DMS153 (cell line): ENCODE measurements around the gene PSMC3IP.

Source experiments
- DNase-seq: peaks from one replicate; lab custom pipeline; 2025; lab: John Stamatoyannopoulos, UW

Gene PSMC3IP

DNA sequence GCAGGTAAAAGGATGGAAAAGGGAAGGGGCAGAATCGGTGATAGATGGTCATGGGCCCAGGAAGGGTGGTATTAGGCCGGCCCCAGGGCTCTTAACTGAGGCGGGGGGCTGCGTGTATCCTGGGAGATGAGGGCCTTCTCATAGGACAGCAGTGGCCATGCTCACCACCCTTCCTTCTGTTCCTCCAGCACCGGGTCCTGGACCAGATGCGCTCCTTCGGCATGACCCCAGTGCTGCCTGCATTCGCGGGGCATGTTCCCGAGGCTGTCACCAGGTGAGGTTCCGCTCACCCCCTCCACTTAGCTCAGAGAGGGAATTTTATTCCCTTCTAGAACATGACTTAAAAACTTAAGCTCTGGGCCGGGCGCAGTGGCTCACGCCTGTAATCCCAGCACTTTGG is 39.0 kb downstream of the PSMC3IP start:
- no peak for DNase-seq

DNA sequence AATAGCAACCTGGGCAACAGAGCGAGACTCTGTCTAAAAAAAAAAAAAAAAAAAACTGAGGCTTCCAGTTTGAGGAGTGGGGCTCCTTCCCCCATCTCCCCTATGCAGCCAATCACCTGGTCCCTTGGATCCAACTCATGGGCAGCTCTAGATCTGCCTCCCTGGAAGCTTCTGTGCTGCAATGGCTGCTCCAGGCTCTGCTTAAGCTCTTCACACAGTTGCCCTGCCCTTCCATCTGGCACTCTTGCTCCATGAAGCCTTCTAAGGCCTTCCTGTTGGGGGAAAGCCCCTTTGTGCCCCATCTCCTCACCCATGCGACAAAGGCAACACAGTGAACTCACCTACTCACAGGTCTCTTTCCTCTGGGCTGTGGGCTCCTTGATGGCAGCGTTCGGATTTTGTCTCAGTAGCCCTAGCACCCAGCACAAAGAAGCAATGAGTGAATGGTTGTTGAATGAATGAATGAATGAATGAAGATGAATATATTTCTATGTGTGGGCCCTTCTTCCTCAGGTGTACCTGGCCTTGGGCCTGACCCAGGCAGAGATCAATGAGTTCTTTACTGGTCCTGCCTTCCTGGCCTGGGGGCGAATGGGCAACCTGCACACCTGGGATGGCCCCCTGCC is 39.6 kb downstream of the PSMC3IP start:
- no peak for DNase-seq

DNA sequence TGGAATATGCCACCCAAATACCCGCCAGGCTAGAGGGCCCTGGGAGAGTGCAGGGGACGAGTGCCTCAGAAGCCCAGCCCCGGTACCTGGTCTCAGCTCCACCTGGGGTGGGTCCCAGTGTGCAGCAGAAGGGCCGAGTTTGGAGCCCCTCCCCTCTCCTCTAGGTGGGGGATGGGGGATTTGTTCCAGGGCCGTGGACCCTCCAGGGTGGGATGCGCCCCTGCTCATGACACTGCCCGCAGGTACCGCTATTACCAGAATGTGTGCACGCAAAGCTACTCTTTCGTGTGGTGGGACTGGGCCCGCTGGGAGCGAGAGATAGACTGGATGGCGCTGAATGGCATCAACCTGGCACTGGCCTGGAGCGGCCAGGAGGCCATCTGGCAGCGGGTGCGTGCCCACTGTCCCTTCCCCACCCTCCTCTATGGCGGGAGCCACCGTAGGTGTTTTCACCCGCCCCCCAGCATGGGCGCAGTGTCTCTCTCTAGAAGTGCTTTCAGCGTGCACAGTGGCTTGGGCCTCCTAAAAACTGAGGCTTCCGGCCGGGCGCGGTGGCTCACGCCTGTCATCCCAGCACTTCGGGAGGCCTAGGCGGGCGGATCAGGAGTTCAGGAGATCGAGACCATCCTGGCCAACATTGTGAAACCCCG is 40.2 kb downstream of the PSMC3IP start:
- DNase-seq: no peak

DNA sequence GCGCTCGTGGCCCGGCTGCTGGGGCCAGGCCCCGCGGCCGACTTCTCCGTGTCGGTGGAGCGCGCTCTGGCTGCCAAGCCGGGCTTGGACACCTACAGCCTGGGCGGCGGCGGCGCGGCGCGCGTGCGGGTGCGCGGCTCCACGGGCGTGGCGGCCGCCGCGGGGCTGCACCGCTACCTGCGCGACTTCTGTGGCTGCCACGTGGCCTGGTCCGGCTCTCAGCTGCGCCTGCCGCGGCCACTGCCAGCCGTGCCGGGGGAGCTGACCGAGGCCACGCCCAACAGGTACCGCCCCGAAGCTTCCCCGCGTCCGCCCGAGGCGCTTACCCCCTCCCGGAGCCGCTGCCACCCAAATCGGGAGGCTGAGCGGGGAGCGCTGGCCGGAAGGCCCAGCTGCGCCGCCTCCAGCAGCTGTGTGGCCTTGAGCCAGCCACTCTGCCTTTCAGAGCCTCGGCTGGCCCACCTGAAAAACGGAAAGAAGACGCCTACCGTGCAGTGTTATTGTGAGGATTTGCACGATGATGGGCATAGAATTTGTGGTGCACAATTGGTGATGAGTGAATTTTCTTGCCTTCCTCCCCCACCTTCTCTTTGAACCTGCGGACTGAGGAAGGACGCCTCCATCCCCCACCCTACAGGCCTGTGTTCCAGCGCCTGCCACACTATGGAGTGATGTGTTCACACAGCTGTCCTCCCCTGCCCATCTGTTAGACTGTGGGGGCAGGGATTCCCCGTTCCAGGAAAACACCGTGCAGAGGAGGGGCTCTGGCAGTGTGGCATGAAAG is 41.0 kb downstream of the PSMC3IP start:
- peak; percentile 55 for DNase-seq

DNA sequence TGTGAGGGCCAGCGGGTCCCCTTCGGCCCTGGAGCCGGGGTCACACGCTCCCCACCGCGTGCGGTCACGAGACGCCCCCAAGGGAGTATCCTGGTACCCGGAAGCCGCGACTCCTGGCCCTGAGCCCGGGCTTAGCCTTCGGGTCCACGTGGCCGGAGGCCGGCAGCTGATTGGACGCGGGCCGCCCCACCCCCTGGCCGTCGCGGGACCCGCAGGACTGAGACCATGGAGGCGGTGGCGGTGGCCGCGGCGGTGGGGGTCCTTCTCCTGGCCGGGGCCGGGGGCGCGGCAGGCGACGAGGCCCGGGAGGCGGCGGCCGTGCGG is 41.5 kb downstream of the PSMC3IP start, which contains the start of gene NAGLU:
Gene NAGLU (plus strand): TSS at position 194 of the 324 bp plus-strand sequence. CDS start 32 bp downstream, at position 226.
- peak; percentile 68 for DNase-seq

DNA sequence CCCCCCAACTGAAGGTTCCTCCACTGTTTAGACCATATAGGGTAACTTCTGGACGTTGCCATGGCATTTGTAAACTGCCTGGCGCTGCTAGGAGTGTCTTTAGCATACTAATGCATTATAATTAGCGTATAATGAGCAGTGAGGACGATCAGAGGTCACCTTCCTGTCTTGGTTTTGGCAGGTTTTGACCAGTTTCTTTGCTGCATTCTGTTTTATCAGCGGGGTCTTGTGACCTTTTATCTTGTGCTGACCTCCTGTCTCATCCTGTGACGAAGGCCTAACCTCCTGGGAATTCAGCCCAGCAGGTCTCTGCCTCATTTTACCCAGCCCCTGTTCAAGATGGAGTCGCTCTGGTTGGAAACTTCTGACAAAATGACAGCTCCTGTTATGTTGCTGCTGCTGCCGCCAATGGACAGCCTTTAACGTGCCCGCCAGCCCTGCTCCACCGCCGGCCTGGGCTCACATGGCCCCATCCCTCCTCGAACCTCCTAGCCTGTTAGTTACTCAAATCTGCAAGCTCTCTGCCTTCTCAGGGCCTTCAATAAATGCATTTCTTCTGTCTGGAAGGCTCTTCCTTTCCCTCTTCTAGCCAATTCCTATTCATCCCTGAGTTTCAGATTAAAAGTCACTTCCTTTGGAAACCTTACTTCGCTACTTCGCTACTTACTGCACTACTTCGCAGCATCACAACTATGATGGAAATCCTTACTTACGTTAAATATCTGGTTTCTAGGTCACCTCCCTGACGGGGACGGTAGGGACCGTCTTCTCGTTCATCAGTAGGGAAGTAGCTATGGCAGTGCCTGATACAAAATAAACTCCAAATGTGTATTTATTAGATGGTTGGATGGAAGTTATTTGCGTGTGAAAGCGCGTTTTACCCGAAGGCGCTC is 42.1 kb downstream of the PSMC3IP start:
- no peak for DNase-seq

DNA sequence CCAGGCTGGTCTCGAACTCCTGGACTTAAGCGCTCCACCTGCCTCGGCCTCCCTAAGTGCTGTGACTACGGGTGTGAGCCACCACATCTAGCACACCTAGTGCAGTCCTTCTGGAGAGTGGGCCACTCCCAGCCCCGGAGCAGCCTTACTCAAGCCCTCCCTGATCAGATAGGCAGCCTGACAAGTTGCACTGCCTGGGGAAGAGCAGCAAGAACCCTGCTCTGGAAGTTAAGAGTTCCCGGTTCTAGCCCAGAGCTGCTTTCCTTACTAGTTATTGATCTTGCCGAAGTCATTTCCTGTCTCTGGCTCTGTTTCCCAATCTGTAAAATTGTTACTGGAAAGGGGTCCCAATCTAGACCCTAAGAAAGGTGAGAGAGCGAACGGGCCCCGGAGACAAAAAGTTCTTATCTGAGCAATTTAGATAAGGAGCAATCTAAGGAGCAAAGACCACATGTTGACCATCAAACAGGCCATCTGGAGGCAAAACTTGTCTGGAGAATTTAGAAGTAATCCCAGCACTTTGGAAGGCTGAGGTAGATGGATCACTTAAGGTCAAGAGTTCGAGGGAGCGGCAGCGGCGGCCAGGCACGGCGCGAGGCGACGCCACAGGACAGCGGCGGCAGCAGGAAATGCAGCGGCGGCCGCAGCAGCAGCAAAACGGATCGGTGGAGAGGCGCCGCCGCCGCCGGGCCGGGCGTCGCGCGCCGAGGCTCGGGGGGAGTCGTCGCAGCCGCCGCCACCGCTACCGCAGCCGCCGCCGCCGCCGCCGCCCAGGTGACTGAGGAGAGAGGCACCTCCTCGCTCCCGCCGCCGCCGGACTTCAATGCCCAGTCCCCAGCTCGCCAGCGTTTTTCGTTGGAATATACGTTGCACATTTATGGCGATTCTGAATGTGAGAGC is 45.8 kb downstream of the PSMC3IP start:
- DNase-seq: peak; percentile 24

DNA sequence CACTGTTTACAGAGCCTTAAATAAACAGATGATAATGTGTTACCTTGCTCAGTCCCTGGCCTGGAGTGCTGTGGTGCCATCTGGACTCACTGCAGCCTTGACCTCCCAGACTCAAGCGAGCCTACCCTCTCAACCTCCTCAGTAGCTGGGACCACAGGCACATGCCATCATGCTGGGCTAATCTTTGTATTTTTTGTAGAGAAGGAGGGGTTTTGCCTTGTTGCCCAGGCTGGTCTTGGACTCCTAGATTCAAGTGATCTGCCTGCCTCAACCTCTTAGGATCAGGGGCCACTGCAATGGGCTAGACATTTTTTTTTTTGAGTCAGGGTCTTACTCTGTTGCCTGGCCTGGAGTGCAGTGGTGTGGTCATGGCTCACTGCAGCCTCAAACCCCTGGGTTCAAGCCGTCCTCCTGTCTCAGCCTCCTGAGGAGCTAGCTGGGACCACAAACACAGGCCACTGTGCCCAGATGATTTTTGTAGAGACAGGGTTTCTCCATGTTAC is 46.5 kb downstream of the PSMC3IP start:
- peak; percentile 44 for DNase-seq

DNA sequence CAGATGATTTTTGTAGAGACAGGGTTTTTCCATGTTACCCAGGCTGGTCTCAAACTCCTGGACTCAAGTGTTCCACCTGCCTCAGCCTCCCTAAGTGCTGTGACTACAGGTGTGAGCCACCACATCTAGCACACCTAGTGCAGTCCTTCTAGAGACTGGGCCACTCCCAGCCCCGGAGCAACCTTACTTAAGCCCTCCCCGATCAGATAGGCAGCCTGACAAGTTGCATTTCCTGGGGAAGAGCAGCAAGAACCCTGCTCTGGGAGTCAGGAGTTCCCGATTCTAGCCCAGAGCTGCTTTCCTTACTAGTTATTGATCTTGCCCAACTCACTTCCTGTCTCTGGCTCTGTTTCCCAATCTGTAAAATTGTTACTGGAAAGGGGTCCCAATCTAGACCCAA is 48.5 kb downstream of the PSMC3IP start:
- no peak for DNase-seq

DNA sequence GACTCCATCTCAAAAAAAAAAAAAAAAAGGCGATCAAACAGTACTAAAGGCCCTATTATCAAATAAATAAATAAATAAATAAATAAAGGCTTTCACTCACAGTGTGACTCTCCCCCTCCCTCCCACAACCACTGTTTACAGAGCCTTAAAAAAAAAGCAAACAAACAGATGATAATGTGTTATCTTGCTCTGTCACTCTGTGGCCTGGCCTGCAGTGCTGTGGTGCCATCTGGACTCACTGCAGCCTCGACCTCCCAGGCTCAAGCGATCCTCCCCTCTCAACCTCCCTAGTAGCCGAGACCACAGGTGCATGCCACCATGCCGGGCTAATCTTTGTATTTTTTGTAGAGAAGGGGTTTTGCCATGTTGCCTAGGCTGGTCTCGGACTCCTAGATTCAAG is 49.6 kb downstream of the PSMC3IP start:
- no peak for DNase-seq

DNA sequence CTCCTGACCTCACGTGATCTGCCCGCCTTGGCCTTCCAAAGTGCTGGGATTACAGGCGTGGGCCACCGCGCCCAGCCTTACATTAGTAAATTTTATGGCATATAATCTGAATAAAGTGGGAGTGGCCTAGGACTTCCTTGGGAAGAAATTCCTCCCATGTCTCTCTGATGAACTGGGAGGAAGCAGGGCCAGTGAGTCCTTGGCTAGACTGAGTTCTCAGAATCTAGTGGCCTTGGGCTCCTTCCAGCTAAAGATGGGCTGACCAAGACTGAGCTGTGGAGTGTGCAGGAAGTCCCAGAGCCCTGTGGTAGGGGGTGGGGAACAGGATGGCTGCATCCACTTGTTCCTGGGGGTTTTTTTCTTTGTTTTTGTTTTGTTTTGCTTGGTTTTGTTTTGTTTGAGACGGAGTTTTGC is 51.5 kb downstream of the PSMC3IP start:
- DNase-seq: no peak

DNA sequence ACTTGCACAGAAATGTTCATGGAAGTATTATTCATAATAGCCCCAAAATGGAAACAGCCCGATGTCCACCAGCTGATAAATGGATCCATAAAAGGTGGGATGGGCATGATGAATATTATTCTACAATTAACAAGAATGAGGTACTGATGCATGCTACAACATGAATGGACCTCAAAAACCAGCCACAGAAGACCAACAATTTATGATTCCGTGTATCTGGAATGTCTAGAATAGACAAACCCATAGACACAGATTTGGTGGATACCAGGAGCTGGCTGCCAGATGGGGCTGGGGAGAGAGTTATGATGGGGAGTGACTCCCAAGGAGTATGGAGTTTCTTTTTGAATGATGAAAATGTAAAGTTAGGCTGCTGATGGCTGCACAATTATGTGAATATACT is 52.3 kb downstream of the PSMC3IP start:
- no peak for DNase-seq

DNA sequence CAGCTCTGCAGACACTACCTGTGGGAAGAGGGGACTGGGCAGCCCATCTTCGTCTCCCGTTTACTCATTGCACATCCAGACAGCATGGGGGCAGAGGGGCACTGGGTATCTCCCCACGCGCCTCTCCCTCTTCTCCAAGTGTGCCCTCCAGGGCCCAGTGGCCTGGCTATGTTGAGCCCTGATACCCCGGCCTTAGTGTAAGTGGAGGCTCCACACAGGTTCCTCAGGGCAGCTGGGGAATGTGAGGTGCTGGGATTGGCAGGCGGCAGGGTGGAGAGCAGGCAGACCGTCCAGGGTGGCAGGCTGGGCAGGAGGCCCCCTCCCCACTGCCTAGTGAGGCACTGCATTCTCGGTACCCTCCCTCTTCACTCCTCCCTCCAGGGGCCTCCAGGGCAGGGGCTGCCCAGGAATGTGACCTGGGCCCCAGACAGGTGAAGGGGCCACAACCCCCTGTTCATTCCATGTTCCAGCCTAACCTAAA is 54.7 kb downstream of the PSMC3IP start:
- no peak for DNase-seq
